Left lung (tissue), 10 donors: ENCODE measurements around the gene FRMD4A. TPM values are rescaled to one million over a fixed set of nuclear protein-coding genes. Genes with fewer than 3 reads are reported as not detected.
A peak's percentile ranks its signal among the peaks of the same experiment; 100 is the strongest.

Experiments used
- ATAC-seq: fragments of 200-7000 bp; cut with Tn5 transposase; one replicate; pipeline ENCODE4 v1.9.1; 2020; ENCODE audit warnings: moderate library complexity
- DNase-seq, 4 donors: peaks; one replicate each; pipeline ENCODE4 v3.0.0-alpha.2; 2013 to 2020
- H3K27ac ChIP-seq, 2 donors: fragments of 200-600 bp; sonication (generic) in 1 of 2; one replicate each; pipeline versions ENCODE4 v1.5.0 to v1.8.0; 2020 to 2021
- H3K27me3 ChIP-seq, 2 donors: fragments of 200-600 bp; sonication (generic) in 1 of 2; one replicate each; pipeline versions ENCODE4 v1.5.0 to v1.8.0; 2020 to 2021
- H3K36me3 ChIP-seq, 2 donors: fragments of 200-600 bp; sonication (generic) in 1 of 2; one replicate each; pipeline versions ENCODE4 v1.5.0 to v1.8.0; 2020 to 2021
- H3K4me1 ChIP-seq, 2 donors: fragments of 200-600 bp; one replicate each; pipeline ENCODE4 v1.8.0; 2021
- H3K4me3 ChIP-seq, 2 donors: fragments of 200-600 bp; sonication (generic) in 1 of 2; one replicate each; pipeline versions ENCODE4 v1.5.0 to v1.8.0; 2020 to 2021; ENCODE audit warnings: mild to moderate bottlenecking in 1 of 2
- H3K9me3 ChIP-seq, 2 donors: fragments of 200-600 bp; sonication (generic) in 1 of 2; one replicate each; pipeline versions ENCODE4 v1.5.0 to v1.8.0; 2020 to 2021
- intact Hi-C, 2 donors: fragments of 100-400 bp; cut with DNase I; formaldehyde crosslinking; loops; one replicate each; pipeline versions ENCODE4 v1.11.2 to v1.14.2; 2022
- polyA plus RNA-seq, 6 donors: library from polyadenylated mRNA; unstranded; fragments of 120-200 nt; gene quantifications; one replicate each; pipeline ENCODE4 v1.2.1, GENCODE V29; 2013; ENCODE audit not compliant: insufficient read length in 6 of 6
- total RNA-seq, 2 donors: library from RNA; stranded (reverse); fragmentation: NEBNext Ultra II Directional; extraction: Animal tissue kit (Norgen Biotek cat#: 25700); gene quantifications; one replicate each; pipeline ENCODE4 v1.2.1, GENCODE V29; 2021
- TF ChIP-seq, protein P1 (sequence below), 2 donors: fragments of 200-600 bp; sonication (generic) in 1 of 2; IDR thresholded peaks; one replicate each; pipeline versions ENCODE4 v1.5.0 to v1.8.0; 2021; ENCODE audit warnings: antibody characterized with exemption in 2 of 2
- donor health status: DM: no; HTN: yes; CAD: no.
- donor health status: DM: no; HTN: no; CAD: no.

FRMD4A gene
- total and polyA plus RNA-seq, 8 donors, result 33.9 to 62.8 (median 57.0) TPM

DNA sequence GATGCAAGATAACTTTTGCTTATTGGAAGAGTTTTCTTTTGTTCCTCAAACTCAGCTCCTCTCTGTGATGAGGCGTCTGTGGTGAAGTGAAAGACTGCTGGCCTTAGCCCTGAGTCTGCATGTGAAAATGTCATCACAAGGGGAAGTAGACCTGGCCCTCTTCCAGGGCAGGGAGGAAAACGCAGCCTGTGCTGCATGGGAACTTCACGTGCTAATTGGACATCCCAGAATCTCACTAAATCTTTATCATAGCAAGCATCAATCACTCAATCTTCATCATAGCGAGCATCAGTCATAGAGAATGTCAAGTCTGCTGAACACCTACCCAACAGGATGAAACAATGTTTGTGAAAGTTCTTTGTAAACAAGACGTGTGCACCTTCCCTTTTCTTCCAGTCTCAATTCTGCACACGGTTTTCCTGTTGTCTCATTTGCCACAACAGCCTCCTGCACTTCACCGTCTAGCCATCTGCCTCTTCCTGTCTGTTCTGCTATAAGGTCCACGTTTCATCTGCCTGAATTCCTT is 314.6 kb downstream of the FRMD4A start:
- Histone ChIP-seq H3K4me3 (no peak overlapping the region), H3K27ac (no peak overlapping the region), H3K27me3 (no peaks in the 10 kb centered on the region), H3K36me3 (no peaks in the 10 kb centered on the region), H3K9me3 (peaks cover 0 to 5% of the 10 kb centered on the region in 2 donors), H3K4me1 (peaks cover 0 to 11% of the 10 kb centered on the region in 2 donors)
- DNase-seq, result peak in 2 of 4 donors; percentile 60 to 72
- intact Hi-C loops, result no loop called here
- TF ChIP-seq, protein P1, sequence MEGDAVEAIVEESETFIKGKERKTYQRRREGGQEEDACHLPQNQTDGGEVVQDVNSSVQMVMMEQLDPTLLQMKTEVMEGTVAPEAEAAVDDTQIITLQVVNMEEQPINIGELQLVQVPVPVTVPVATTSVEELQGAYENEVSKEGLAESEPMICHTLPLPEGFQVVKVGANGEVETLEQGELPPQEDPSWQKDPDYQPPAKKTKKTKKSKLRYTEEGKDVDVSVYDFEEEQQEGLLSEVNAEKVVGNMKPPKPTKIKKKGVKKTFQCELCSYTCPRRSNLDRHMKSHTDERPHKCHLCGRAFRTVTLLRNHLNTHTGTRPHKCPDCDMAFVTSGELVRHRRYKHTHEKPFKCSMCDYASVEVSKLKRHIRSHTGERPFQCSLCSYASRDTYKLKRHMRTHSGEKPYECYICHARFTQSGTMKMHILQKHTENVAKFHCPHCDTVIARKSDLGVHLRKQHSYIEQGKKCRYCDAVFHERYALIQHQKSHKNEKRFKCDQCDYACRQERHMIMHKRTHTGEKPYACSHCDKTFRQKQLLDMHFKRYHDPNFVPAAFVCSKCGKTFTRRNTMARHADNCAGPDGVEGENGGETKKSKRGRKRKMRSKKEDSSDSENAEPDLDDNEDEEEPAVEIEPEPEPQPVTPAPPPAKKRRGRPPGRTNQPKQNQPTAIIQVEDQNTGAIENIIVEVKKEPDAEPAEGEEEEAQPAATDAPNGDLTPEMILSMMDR (IDR thresholded peaks at IDR 0.05), result no peak
- peak; percentile 68 for ATAC-seq

DNA sequence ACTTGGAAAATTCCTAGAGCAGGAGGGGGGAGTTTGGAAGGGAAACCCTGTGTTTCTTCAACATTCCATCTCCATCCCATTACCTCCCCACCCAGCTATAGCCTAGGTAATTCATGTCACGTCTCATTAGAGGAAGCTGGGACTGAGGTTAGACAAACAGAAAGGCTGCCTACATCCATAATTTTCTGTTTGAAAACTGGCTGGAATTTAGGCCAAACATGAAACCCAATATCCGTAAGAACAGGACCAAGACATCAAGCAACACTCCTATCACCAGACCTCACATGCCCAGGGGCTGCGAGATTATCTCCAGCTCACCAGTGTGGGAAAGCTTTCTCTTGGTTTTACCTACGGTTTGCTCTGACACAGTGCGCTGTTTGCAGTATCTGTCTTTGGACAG is 316.3 kb downstream of the FRMD4A start:
- no peak for ATAC-seq
- DNase-seq, result no peak
- H3K27me3 ChIP-seq, result peaks cover 0 to 13% of the 10 kb centered on the region in 2 donors
- H3K4me1 ChIP-seq, result peaks cover 0 to 21% of the 10 kb centered on the region in 2 donors
- intact Hi-C loops, result no loop called here
- TF ChIP-seq, protein P1 (IDR thresholded peaks at IDR 0.05), result no peak
- no peak overlapping the region for H3K27ac ChIP-seq
- peaks cover 0 to 5% of the 10 kb centered on the region in 2 donors for H3K9me3 ChIP-seq
- H3K4me3 ChIP-seq, result no peak overlapping the region
- no peaks in the 10 kb centered on the region for H3K36me3 ChIP-seq

DNA sequence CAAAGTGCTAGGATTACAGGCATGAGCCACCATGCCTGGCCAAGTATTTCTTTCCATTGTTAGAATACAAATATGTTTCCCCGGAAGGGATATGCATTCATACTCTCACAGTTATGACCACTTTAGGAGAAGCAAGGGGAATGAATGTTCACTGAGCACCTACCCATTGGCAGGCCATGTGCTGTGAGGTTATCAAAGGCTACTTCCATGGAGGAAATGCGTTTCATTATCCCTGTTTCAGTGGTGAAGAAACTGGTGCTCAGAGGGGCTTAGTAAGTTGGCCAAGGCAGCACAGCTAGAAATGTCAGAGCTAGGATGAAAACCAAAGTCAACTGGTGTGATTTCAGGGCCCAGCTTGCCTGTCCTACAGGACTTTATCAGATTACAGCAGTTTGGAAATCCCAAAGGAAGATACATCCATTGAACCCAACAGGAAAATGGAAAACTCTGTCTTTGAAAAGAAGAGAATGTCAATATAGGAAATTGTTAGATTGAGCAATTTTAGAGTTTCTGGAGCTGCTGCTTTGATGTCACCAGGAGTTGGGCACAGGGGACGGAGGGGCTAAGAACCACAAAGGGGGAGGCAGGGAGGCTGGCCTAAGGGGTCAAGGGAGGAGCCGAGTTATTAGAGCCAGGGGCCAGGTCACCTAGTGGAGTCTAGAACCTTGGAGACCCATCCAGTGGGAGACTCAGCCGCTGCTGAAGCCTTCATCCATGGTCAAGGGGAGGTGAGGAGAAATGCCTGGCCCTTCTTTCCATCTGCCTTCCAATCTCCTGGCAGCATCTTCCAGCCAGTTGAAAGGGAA is 319.8 kb downstream of the FRMD4A start:
- peaks cover 0 to 21% of the 10 kb centered on the region in 2 donors for H3K4me1 ChIP-seq

DNA sequence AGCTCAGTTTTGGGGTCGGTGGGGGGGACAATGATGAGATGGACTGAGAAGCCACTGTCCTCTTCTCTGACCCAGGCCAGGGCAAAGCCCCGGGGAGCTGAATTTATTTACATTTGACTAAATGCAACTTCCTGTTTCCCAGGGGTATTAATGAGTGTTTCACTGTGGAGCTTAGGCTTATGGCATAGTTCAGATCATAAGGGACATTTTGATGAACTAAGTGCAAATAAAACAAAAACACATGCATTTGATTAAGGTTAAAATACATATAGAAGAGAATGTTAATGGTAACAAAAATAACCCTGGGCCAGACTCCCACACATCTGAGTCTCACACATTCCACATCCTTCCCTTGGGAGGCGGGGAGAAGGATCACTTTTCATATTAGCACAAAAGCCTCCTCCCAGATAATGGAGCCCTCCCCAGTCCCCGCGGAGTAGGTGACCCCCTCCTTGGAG is 320.6 kb downstream of the FRMD4A start:
- Histone ChIP-seq H3K27me3 (peaks cover 0 to 26% of the 10 kb centered on the region in 2 donors), H3K4me1 (peaks cover 0 to 17% of the 10 kb centered on the region in 2 donors), H3K4me3 (no peak overlapping the region), H3K27ac (peak overlapping the region; percentile 45 to 54), H3K36me3 (no peaks in the 10 kb centered on the region), H3K9me3 (no peaks in the 10 kb centered on the region)
- intact Hi-C loops, result no loop called here
- peak; percentile 8 for ATAC-seq
- no peak for DNase-seq
- TF ChIP-seq, protein P1 (IDR thresholded peaks at IDR 0.05), result no peak

More for the DNA sequence above, 319.8 kb downstream of the FRMD4A start:
- H3K27ac ChIP-seq, result no peak overlapping the region
- no peaks in the 10 kb centered on the region for H3K36me3 ChIP-seq
- DNase-seq (no peak), ATAC-seq (no peak)
- no peak overlapping the region for H3K4me3 ChIP-seq
- H3K9me3 ChIP-seq, result no peaks in the 10 kb centered on the region
- peaks cover 0 to 26% of the 10 kb centered on the region in 2 donors for H3K27me3 ChIP-seq
- TF ChIP-seq, protein P1 (IDR thresholded peaks at IDR 0.05), result no peak
- intact Hi-C loops, result no loop called here
